Measurements from ENCODE around the gene MPRIP.
"Not testable (repeated sequence)": the region's sequence is repeated elsewhere in the genome, so short reads cannot be mapped to it uniquely, and the experiment has no call there.

MPRIP gene

GRCh38 chr17:17186551-17187505 is 144.6 kb downstream of the MPRIP start:
- DNase-seq (ENCODE audit: low read depth, low spot score) = peak; percentile 13
- in situ Hi-C loops (cut with HindIII; ENCODE audit: low sequenced_read_pairs) = no loop called here
- no peak for TF ChIP-seq CTCF (IDR thresholded peaks at IDR 0.05; ENCODE audit: low read depth, low read length)
- H3K4me3 ChIP-seq (ENCODE audit: low read depth, low read length) = no peak overlapping the region

- in situ Hi-C loops (cut with HindIII; ENCODE audit: low sequenced_read_pairs) = no loop called here
- no peak for TF ChIP-seq CTCF (IDR thresholded peaks at IDR 0.05; ENCODE audit: low read depth, low read length)
- DNase-seq (ENCODE audit: low read depth, low spot score) = no peak
- no peak overlapping the region for H3K4me3 ChIP-seq (ENCODE audit: low read depth, low read length)
Observed at GRCh38 chr17:17188586-17188985, 146.3 kb downstream of the MPRIP start.

GRCh38 chr17:17189559-17189958 is 147.3 kb downstream of the MPRIP start:
- in situ Hi-C loops (cut with HindIII; ENCODE audit: low sequenced_read_pairs) = no loop called here
- TF ChIP-seq CTCF (IDR thresholded peaks at IDR 0.05; ENCODE audit: low read depth, low read length) = no peak
- DNase-seq (ENCODE audit: low read depth, low spot score) = no peak
- no peak overlapping the region for H3K4me3 ChIP-seq (ENCODE audit: low read depth, low read length)

DNA sequence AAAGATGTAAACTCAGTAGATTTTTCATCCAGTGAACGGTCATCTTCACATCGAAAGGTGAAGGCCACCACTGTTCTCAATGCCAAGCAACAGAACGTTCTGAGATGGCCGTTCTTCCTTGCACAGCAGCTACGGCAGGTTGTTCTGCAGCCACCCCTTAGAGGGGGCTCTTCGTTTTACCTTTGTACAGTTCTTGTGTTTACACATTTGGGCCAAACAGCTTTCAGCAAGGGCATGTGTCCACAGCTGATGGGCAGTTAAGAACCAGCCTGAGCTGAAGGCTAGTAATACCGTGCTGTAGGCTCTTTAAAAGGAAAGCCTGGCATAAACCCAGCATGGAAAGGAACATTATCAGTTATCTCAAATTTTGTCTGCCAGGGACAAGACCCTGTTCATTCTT is 147.9 kb downstream of the MPRIP start:
- TF ChIP-seq CTCF (IDR thresholded peaks at IDR 0.05; ENCODE audit: low read depth, low read length) = no peak
- in situ Hi-C loops (cut with HindIII; ENCODE audit: low sequenced_read_pairs) = no loop called here
- H3K4me3 ChIP-seq (ENCODE audit: low read depth, low read length) = no peak overlapping the region
- DNase-seq (ENCODE audit: low read depth, low spot score) = no peak

GRCh38 chr17:17191346-17191792 is 149.1 kb downstream of the MPRIP start:
- peak; percentile 84 for DNase-seq (ENCODE audit: low read depth, low spot score)
- H3K4me3 ChIP-seq (ENCODE audit: low read depth, low read length) = no peak overlapping the region
- in situ Hi-C loops (cut with HindIII; ENCODE audit: low sequenced_read_pairs) = no loop called here
- no peak for TF ChIP-seq CTCF (IDR thresholded peaks at IDR 0.05; ENCODE audit: low read depth, low read length)

GRCh38 chr17:17191961-17192381 is 149.7 kb downstream of the MPRIP start:
- in situ Hi-C loops (cut with HindIII; ENCODE audit: low sequenced_read_pairs) = no loop called here
- no peak for TF ChIP-seq CTCF (IDR thresholded peaks at IDR 0.05; ENCODE audit: low read depth, low read length)
- DNase-seq (ENCODE audit: low read depth, low spot score) = peak; percentile 16
- H3K4me3 ChIP-seq (ENCODE audit: low read depth, low read length) = no peak overlapping the region

DNA sequence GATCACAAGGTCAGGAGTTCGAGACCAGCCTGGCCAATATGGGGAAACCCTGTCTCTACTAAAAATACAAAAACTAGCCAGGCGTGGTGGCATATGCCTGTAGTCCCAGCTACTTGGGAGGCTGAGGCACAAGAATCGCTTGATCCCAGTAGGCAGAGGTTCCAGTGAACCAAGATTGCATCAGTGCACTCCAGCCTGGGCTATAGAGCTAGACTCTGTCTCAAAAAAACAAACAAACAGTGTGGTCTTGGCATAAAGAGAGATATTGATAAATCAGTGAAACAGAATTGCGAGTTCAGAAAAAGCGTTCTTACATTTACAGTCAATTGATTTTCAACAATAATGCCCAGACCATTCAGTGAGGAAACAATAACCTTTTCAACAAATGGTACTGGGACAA is 153.2 kb downstream of the MPRIP start:
- H3K4me3 ChIP-seq (ENCODE audit: low read depth, low read length); DNase-seq (ENCODE audit: low read depth, low spot score); in situ Hi-C loops (cut with HindIII; ENCODE audit: low sequenced_read_pairs): not testable (repeated sequence)

Measured in astrocyte of the spinal cord (primary cell).